K562 (cell line): ENCODE data around the gene GPR152. TPM values are rescaled to one million over a fixed set of nuclear protein-coding genes. Genes with fewer than 3 reads are reported as not detected.
A peak's percentile ranks its signal among the peaks of the same experiment; 100 is the strongest.

Source experiments
- CBX3 ChIP-seq, 2 experiments: IDR thresholded peaks; 1 replicate in 1 of 2; 2 replicates in 1 of 2; pipeline ENCODE4 v1.6.1; 2012; ENCODE audit warnings: inconsistent platforms in 2 of 2, low read length in 2 of 2, borderline replicate concordance in 1 of 2, control low read depth in 1 of 2
- CTBP1 ChIP-seq: fragments of 450-650 bp; IDR thresholded peaks from 2 replicates; pipeline ENCODE4 v1.6.1; 2016; ENCODE audit warnings: borderline replicate concordance
- GTF2A2 ChIP-seq: IDR thresholded peaks from 2 replicates; pipeline ENCODE4 v1.6.1; 2016; ENCODE audit warnings: mild to moderate bottlenecking, missing genetic modification characterization, missing compliant biosample characterization
- MECOM ChIP-seq: fragments of 250-450 bp; sonication (Bioruptor Pico); IDR thresholded peaks from 2 replicates; pipeline ENCODE4 v1.8.0; 2022; ENCODE audit warnings: inconsistent platforms
- MEF2D ChIP-seq: conservative IDR thresholded peaks from 2 replicates; pipeline ENCODE4 v1.6.1; 2016; ENCODE audit warnings: low read depth, missing genetic modification characterization, missing compliant biosample characterization
- POLR2AphosphoS2 ChIP-seq: IDR thresholded peaks from 2 replicates; pipeline ENCODE4 v1.6.1; 2012; ENCODE audit warnings: low read length, improper control_type of control experiment
- SMAD4 ChIP-seq: fragments of 250-450 bp; sonication (Bioruptor Pico); conservative IDR thresholded peaks from 2 replicates; pipeline ENCODE4 v1.8.0; 2021; ENCODE audit warnings: inconsistent platforms, mild to moderate bottlenecking, moderate library complexity
- SMC3 ChIP-seq: conservative IDR thresholded peaks from 2 replicates; pipeline ENCODE4 v1.6.1; 2011; ENCODE audit warnings: low read depth, low read length, improper control_type of control experiment; ENCODE audit not compliant: insufficient read depth
- XRCC4 ChIP-seq: IDR thresholded peaks from one replicate; pipeline ENCODE4 v1.6.1; 2011; ENCODE audit not compliant: insufficient read depth, insufficient read length; ENCODE audit errors: extremely low read depth
- ZBTB2 ChIP-seq: fragments of 450-650 bp; IDR thresholded peaks from 2 replicates; pipeline ENCODE4 v1.6.1; 2016; ENCODE audit warnings: antibody characterized with exemption
- ZFP91 ChIP-seq: sonication (generic); formaldehyde crosslinking; IDR thresholded peaks from 2 replicates; pipeline ENCODE4 v1.8.0; 2022; ENCODE audit warnings: mild to moderate bottlenecking, missing genetic modification reagents
- ZNF253 ChIP-seq: fragments of 250-450 bp; sonication (Bioruptor Pico); conservative IDR thresholded peaks from 2 replicates; pipeline ENCODE4 v1.6.1; 2021; ENCODE audit warnings: mild to moderate bottlenecking
- ZNF311 ChIP-seq: fragments of 250-450 bp; sonication (Bioruptor Pico); IDR thresholded peaks from 2 replicates; pipeline ENCODE4 v1.4.0; 2020; ENCODE audit warnings: mild to moderate bottlenecking, moderate library complexity
- polyA plus RNA-seq, 8 experiments: library from polyadenylated mRNA; depleted of rRNA in 4 of 8; stranded (reverse) in 5 of 8; unstranded in 3 of 8; fragments of >200 nt; fragmentation: Nextera tagmentation in 2 of 8; fragmentation: Illumina TruSeq in 1 of 8; extraction: Ambion mirVana in 2 of 8; extraction: Trizol in 1 of 8; gene quantifications; 2 replicates each; pipeline versions ENCODE4 v1.2.1 to v1.2.3, GENCODE V29; 2011 to 2014; ENCODE audit warnings: inconsistent platforms in 1 of 8, missing spikeins in 1 of 8
- total RNA-seq, 7 experiments: library from RNA; depleted of rRNA in 6 of 7; stranded (reverse); fragments of >200 nt in 6 of 7; fragmentation: Illumina TruSeq in 2 of 7; extraction: Trizol in 2 of 7; gene quantifications; 2 replicates each; pipeline versions ENCODE4 v1.2.1 to v1.2.3, GENCODE V29; 2011 to 2021; ENCODE audit warnings: low replicate concordance in 1 of 7

The GPR152 gene
- total and polyA plus RNA-seq, 9 of the 15 experiments (the other 6 are each of a cell fraction or from before 2014, with no cell fraction given): not detected

GRCh38 chr11:67463680-67464410 is 11.3 kb upstream of the GPR152 start (continued):
- TF ChIP-seq ZFP91 (no peak), ZNF311 (CRISPR knock-in tag) (peak; percentile 27; the same call in 1 of the 2 replicates), ZBTB2 (peak; percentile 66; the same call in 1 of the 2 replicates), SMC3 (no peak), POLR2AphosphoS2 (no peak; the same call in 1 of the 2 replicates), ZNF253 (no peak), MECOM (CRISPR knock-in tag) (0 out of 2 replicates have a peak, but pooled peaks have one; percentile 68), CTBP1 (peak; percentile 56; the same call in 1 of the 2 replicates), SMAD4 (CRISPR knock-in tag) (peak; percentile 92), GTF2A2 (tag) (no peak), XRCC4 (no peak), MEF2D (tag) (0 out of 2 replicates have a peak, but pooled peaks have one; percentile 15), CBX3 (IDR thresholded peaks at IDR 0.05; ENCODE audit: borderline replicate concordance in 1 of 2, low read length in 2 of 2) (no peak)
